Medulla oblongata (tissue), 1 donor: ENCODE measurements around the gene ARHGAP1.
A peak's percentile ranks its signal among the peaks of the same experiment; 100 is the strongest.

ENCODE experiments used
- DNase-seq: peaks from one replicate; pipeline ENCODE4 v3.0.0-alpha.2; 2015; ENCODE audit errors: extremely low spot score

The ARHGAP1 gene

DNA sequence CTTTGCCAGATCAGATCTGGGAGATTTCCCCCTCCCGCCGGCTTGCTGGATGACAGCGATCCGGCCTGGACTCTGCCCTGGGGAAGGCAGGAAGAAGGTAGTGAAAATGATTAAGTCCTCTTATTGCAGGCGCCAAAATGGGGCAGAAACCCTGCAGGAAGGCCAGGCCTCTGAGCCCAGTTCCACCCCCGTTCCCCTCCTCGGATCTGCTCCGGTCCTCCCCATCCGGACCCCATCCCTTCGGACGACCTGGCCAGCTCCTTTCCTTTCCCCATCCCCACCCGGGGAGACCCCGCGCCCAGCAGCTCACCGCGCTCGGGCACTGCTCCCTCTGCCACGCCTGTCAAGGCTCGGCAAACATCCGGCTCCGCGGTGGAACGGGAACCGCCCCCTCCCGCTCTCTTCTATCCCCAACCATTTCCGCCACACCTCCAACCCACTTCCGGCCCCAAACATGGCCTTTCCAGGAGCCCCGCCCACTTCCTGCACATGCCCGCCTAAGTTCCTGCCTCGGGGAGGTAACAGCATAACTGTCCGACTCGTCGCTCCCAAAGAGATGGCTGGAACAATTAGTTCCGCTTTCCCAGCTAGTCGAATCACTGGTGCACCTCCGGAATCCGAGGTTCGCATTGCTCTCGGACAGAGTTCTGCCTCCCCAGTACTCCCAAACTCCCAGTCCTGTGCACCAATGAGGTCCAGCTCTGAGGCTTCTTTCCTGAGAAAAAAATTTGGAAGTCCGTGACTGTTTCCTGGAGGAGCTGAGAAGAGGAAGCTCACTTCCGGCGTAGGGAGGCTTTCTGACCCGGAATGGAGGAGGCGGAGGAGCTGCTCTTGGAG lies at the start of gene ARHGAP1, which contains the start of gene ZNF408:
Gene ARHGAP1 (minus strand): TSS at position 379 of the 837 bp plus-strand sequence. CDS start 4,512 bp downstream, outside the sequence.
Gene ZNF408 (plus strand): TSS at position 791 of the 837 bp plus-strand sequence. CDS start 17 bp downstream, at position 808.
- peak; percentile 99 for DNase-seq

DNA sequence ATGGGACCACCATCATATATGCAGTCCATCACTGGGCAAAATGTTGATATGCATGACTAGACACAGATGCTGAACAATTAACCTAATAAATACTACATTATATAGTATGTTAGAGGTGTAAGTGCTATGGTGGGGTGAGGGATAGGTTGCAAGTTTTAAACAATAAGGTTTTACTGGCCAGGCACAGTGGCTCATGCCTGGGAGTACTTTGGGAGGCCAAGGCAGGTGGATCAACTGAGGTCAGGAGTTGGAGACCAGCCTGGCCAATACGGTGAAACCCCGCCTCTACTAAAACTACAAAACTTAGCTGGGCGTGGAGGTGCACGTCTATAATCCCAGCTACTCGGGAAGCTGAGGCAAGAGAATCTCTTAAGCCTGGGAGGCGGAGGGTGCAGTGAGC lies 46.7 kb upstream of the ARHGAP1 start:
- DNase-seq = no peak

DNA sequence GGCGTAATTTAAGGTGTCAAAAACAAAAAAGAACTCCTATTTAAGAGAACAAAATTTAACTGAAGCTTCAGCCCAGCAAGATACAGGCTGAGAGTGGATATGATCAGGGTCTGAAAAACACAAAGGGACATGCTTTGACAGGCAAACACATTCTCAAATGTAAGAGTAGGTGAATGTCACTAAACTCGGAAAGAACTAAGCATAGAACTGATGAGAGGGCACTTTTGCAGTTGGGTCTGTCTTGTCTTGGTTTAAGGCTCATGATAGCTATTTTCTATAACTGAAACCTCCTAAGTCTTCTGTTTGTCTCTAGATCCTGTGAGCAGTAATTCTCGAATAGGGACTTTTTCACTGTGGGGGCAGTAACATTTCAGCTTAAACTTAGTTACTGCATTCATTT lies 45.6 kb upstream of the ARHGAP1 start:
- no peak for DNase-seq

DNA sequence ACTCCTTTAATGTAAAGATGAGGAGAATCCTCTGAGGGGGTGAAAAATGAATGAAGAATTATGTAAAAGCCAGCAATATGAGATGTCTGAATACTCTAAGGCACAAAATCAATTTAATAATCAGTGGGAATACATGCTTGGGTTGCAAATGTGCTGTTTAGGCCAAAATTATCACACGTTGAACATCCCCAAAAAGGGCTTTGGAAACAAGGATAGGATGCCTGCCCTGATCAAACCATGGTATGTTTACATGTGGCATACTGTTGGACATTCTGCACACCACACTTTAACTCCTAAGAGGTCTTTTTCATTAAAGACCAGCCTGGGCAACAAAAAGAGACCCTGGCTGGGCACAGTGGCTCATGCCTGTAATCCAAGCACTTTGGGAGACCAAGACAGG lies 44.9 kb upstream of the ARHGAP1 start:
- no peak for DNase-seq

- no peak for DNase-seq
Measured at GRCh38 chr11:46743693-46744339, 43.4 kb upstream of the ARHGAP1 start.

- no peak for DNase-seq
Measured at GRCh38 chr11:46743043-46743442, 42.6 kb upstream of the ARHGAP1 start.

GRCh38 chr11:46741600-46742484 lies 41.4 kb upstream of the ARHGAP1 start:
- DNase-seq = no peak

DNA sequence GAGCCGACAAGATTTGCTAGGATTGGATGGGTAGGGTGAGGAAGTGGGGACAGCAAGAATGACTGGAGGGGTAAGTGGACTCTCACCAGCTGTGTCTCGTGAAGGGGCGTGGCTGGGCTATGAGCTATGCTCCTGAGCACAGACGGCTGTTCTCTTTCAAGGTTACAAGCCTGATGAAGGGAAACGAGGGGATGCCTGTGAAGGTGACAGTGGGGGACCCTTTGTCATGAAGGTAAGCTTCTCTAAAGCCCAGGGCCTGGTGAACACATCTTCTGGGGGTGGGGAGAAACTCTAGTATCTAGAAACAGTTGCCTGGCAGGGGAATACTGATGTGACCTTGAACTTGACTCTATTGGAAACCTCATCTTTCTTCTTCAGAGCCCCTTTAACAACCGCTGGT lies 38.5 kb upstream of the ARHGAP1 start:
- no peak for DNase-seq

- no peak for DNase-seq
Measured at GRCh38 chr11:46737699-46738098, 37.3 kb upstream of the ARHGAP1 start.

DNA sequence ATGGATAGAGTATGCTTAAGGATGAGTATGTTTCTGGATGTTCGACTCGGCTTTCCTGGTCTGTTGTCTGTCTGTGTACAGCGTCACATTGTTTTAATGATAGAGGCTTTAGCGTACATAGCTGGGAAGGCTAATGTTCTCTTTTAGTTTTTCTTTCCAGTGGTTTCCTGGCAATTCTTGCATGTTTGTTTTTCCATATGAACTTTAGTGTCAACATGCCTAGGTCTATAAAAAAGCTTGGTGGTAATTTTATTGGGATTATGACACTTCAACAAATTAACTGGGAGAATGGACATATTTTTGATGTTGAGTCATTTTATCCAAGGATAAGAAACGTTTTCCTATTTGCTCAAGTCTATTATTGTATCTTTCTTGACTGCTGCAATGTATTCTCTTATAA lies 36.2 kb upstream of the ARHGAP1 start:
- DNase-seq = no peak

DNA sequence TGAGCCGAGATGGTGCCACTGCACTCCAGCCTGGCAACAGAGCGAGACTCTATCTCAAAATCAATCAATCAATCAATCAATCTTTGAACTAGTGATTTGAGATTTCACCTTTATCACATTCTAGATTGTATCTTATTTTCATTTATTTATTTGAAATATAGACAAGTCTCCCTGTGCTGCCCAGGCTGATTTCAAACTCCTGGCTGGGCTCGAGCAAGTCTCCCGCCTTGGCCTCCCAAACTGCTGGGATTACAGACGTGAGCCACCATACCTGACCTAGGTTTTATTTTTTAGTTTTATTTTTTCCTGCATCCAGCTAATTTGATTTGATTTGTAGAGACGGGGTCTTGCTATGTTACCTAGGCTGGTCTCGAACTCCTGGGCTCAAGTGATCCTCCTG lies 35.7 kb upstream of the ARHGAP1 start:
- no peak for DNase-seq

DNA sequence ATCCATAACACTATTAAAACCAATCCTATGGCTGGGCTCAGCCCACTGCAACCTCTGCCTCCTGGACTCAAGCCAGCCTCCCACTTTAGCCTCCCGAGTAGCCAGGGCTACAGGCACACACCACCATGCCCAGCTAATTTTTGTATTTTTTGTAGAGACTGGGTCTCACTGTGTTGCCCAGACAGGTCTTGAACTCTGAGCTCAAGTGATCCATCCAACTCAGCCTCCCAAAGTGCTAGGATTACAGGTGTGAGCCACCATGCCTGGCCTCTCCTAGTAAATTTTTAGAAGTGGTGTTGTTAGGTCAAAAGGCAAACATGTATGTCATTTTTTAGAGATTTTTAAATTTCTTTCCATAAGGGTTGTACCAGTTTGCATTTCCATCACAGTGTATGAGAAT lies 32.8 kb upstream of the ARHGAP1 start:
- DNase-seq = no peak

DNA sequence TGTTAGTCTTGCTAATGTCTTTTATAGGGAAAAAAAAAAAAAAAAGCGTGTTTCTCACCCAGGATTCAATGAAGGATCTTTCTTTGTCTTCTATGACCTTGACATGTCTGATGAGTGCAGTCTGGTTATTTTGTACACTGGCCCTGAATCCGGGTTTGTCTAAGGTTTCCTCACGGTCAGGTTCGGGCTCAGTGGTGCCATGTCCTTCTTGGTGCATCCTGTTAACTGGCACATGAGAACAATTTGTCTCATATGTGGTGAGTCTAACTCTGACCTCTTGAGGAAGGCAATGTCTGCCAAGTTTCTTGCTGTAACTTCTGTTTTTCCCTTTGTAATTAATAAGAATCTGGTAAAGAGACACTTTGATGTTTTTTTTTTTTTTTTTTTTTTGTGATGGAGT lies 31.1 kb upstream of the ARHGAP1 start:
- no peak for DNase-seq

GRCh38 chr11:46729110-46730027 lies 28.9 kb upstream of the ARHGAP1 start:
- DNase-seq = no peak

GRCh38 chr11:46728659-46729040 lies 28.2 kb upstream of the ARHGAP1 start:
- DNase-seq = no peak

DNA sequence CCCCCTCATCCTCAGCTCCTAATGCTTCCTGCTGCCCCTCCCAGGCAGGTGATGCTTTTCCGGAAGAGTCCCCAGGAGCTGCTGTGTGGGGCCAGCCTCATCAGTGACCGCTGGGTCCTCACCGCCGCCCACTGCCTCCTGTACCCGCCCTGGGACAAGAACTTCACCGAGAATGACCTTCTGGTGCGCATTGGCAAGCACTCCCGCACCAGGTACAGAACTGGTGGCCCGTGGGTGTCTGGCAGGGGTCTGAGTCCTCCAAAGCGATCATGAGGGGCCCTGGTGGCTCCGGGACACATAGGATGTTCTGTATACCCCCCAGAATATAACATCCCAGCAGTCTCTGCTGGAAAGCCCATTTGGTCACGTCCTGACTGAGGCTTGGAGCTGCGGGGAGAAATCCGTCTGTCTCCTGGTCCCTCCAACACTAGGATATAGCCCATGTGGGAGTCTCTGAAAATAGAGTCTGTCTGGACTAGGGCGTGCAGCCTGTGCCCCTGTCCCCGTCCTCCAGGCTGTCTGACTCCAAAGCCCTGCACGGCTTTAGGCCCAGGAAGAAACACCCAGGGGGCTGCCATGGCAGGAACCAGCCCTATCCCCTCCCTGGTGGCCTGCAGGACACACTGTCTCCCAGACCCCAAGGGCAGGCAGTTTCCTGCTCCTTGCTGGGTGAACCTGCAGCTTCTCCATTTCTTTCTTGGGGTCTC lies 27.7 kb upstream of the ARHGAP1 start:
- DNase-seq = no peak

GRCh38 chr11:46726206-46726862 lies 25.9 kb upstream of the ARHGAP1 start:
- DNase-seq = no peak

- no peak for DNase-seq
Measured at GRCh38 chr11:46725338-46726205, 25.2 kb upstream of the ARHGAP1 start.

DNA sequence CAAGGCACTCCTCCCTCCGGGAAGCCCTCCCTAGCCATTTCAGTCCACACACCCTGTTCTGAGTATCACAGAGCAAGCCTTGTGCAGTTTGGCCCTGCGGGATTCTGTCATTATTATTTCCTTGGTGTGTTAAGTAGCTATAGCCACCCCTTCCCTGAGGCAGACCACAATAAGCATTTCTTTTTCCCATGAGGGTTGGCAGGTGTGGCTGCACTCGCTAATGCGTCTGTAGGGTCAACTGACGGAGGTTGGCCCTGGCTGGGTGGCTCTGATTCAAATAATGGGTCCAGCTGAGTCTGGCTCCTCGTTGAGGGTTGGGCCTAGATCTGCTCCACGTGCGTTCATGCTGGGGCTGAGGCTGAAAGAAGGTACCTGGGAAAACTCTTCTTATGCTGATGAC lies 23.7 kb upstream of the ARHGAP1 start:
- no peak for DNase-seq
